Loucy (cell line): ENCODE measurements around the gene C4orf54.

ENCODE experiments used
- H2AFZ ChIP-seq: fragments of 200-600 bp; sonication (generic); 2 replicates; pipeline ENCODE4 v1.6.0; 2016; ENCODE audit warnings: antibody characterized with exemption, mild to moderate bottlenecking, low read length, moderate library complexity
- H3F3A ChIP-seq: fragments of 200-600 bp; 2 replicates; pipeline ENCODE4 v1.6.0; 2016; ENCODE audit warnings: antibody characterized with exemption, low read depth, mild to moderate bottlenecking
- H3K27me3 ChIP-seq: fragments of 200-600 bp; sonication (generic); 2 replicates; pipeline ENCODE4 v1.6.1; 2014; ENCODE audit warnings: low read length, mild to moderate bottlenecking; ENCODE audit not compliant: insufficient read depth, poor library complexity, severe bottlenecking
- H3K36me3 ChIP-seq: fragments of 200-600 bp; sonication (generic); 2 replicates; pipeline ENCODE4 v1.6.1; 2016; ENCODE audit warnings: low read length; ENCODE audit not compliant: insufficient read depth
- H3K4me1 ChIP-seq: fragments of 200-600 bp; sonication (generic); 2 replicates; pipeline ENCODE4 v1.5.1; 2014; ENCODE audit warnings: low read length, mild to moderate bottlenecking; ENCODE audit not compliant: insufficient read depth, poor library complexity, severe bottlenecking
- H3K4me2 ChIP-seq: fragments of 200-600 bp; sonication (generic); 2 replicates; pipeline ENCODE4 v1.6.0; 2014; ENCODE audit warnings: antibody characterized with exemption, low read length, low read depth, mild to moderate bottlenecking; ENCODE audit not compliant: poor library complexity, severe bottlenecking
- H3K4me3 ChIP-seq: fragments of 200-600 bp; sonication (generic); 2 replicates; pipeline ENCODE4 v1.5.1; 2014; ENCODE audit warnings: low read length, mild to moderate bottlenecking, mixed read lengths; ENCODE audit not compliant: poor library complexity, severe bottlenecking
- H3K79me2 ChIP-seq: fragments of 200-600 bp; sonication (generic); 2 replicates; pipeline ENCODE4 v1.6.1; 2014; ENCODE audit warnings: low read length; ENCODE audit not compliant: insufficient read depth
- H3K9ac ChIP-seq: fragments of 200-600 bp; sonication (generic); 2 replicates; pipeline ENCODE4 v1.6.0; 2014; ENCODE audit warnings: mild to moderate bottlenecking, low read depth, low read length, moderate library complexity; ENCODE audit not compliant: poor library complexity, severe bottlenecking
- H3K9me2 ChIP-seq: fragments of 200-600 bp; sonication (generic); replicated peaks from 2 replicates; pipeline ENCODE4 v1.6.1; 2016; ENCODE audit warnings: low read depth, low read length, mixed read lengths
- H3K9me3 ChIP-seq: fragments of 200-600 bp; sonication (generic); 2 replicates; pipeline ENCODE4 v1.6.1; 2014; ENCODE audit warnings: mild to moderate bottlenecking, antibody characterized with exemption, low read length, low read depth; ENCODE audit not compliant: insufficient read depth
- H4K20me1 ChIP-seq: fragments of 200-600 bp; sonication (generic); 2 replicates; pipeline ENCODE4 v1.6.0; 2014; ENCODE audit warnings: antibody characterized with exemption, low read length, mild to moderate bottlenecking; ENCODE audit not compliant: insufficient read depth, poor library complexity, severe bottlenecking
- CTCF ChIP-seq: fragments of 200-600 bp; sonication (generic); conservative IDR thresholded peaks from 2 replicates; pipeline ENCODE4 v1.5.1; 2014; ENCODE audit warnings: mild to moderate bottlenecking, antibody characterized with exemption, low read length
- EZH2phosphoT487 ChIP-seq: fragments of 200-600 bp; IDR thresholded peaks from 2 replicates; pipeline ENCODE4 v1.6.1; 2018; ENCODE audit warnings: antibody characterized with exemption, mild to moderate bottlenecking, moderate library complexity, borderline replicate concordance

The C4orf54 gene

GRCh38 chr4:99687120-99687519, 29.5 kb upstream of the C4orf54 start:
- H3K79me2 ChIP-seq: no peaks in the 10 kb centered on the region
- no peak overlapping the region for H2AFZ ChIP-seq
- no peak overlapping the region for H3K9ac ChIP-seq
- 0 out of 2 replicates have a peak, but pooled peaks cover 3% of the 10 kb centered on the region for H3K9me3 ChIP-seq
- TF ChIP-seq EZH2phosphoT487 (no peak), CTCF (no peak)
- H3K4me2 ChIP-seq: no peak overlapping the region
- H3K4me3 ChIP-seq: no peak overlapping the region
- no peaks in the 10 kb centered on the region for H4K20me1 ChIP-seq
- H3K36me3 ChIP-seq: no peaks in the 10 kb centered on the region
- no peaks in the 10 kb centered on the region for H3K4me1 ChIP-seq
- H3K27me3 ChIP-seq: no peaks in the 10 kb centered on the region
- no peaks in the 10 kb centered on the region for H3K9me2 ChIP-seq
- H3F3A ChIP-seq: no peaks in the 10 kb centered on the region

GRCh38 chr4:99685234-99685633, 27.6 kb upstream of the C4orf54 start:
- Histone ChIP-seq H3K27me3 (no peaks in the 10 kb centered on the region), H3F3A (no peaks in the 10 kb centered on the region), H4K20me1 (no peaks in the 10 kb centered on the region), H3K4me1 (no peaks in the 10 kb centered on the region), H3K4me3 (no peak overlapping the region), H3K79me2 (no peaks in the 10 kb centered on the region), H3K36me3 (no peaks in the 10 kb centered on the region), H3K9ac (no peak overlapping the region), H3K9me3 (no peaks in the 10 kb centered on the region), H3K9me2 (no peaks in the 10 kb centered on the region), H2AFZ (no peak overlapping the region), H3K4me2 (no peak overlapping the region)
- TF ChIP-seq EZH2phosphoT487 (no peak), CTCF (no peak)

- Histone ChIP-seq H3K9ac (no peak overlapping the region), H3K9me2 (no peaks in the 10 kb centered on the region), H3K4me1 (no peaks in the 10 kb centered on the region), H3K27me3 (no peaks in the 10 kb centered on the region), H3K36me3 (no peaks in the 10 kb centered on the region), H3F3A (no peaks in the 10 kb centered on the region), H3K79me2 (no peaks in the 10 kb centered on the region), H3K4me2 (no peak overlapping the region), H3K4me3 (no peak overlapping the region), H3K9me3 (no peaks in the 10 kb centered on the region), H4K20me1 (no peaks in the 10 kb centered on the region), H2AFZ (no peak overlapping the region)
- TF ChIP-seq EZH2phosphoT487 (no peak), CTCF (no peak)
These were observed 26.3 kb upstream of the C4orf54 start for GRCh38 chr4:99683895-99684294.
